Esophagus squamous epithelium (tissue), 4 donors: ENCODE measurements around the gene LAMA3.

ENCODE experiments used
- CTCF ChIP-seq, 6 experiments: fragments of 450-650 bp in 4 of 6; fragments of 200-600 bp in 2 of 6; sonication (generic) in 2 of 6; IDR thresholded peaks; one replicate each; pipeline ENCODE4 v1.5.1; 2016 to 2019; ENCODE audit warnings: antibody characterized with exemption in 6 of 6, mild to moderate bottlenecking in 4 of 6, moderate library complexity in 4 of 6
- POLR2A ChIP-seq, 4 donors: fragments of 450-650 bp; IDR thresholded peaks; one replicate each; pipeline ENCODE4 v1.6.1; 2017; ENCODE audit warnings: antibody characterized with exemption in 4 of 4, mild to moderate bottlenecking in 4 of 4, moderate library complexity in 3 of 4

DNA sequence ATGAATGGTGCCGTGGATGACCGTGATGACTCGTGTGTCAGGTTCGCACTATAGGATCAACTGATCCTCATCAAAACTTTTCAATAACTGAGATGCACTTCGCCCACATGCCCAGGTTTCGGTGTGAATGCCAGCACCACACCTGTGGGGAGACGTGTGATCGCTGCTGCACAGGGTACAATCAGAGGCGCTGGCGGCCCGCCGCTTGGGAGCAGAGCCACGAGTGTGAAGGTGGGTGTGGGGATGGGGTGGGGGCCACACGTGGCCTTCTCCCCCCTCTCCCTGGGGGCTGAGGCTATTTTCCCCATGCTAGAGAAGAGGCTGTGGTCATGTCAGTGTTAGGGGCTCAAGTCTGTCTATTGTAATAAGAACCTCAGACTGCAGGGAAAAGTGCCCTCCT is 69.0 kb downstream of the LAMA3 start:
- TF ChIP-seq CTCF (IDR thresholded peaks at IDR 0.05) (no peak), POLR2A (IDR thresholded peaks at IDR 0.05) (no peak)
